Measurements from ENCODE around the gene ATG9A. TPM values are rescaled to one million over a fixed set of nuclear protein-coding genes. Genes with fewer than 3 reads are reported as not detected.
A peak's percentile ranks its signal among the peaks of the same experiment; 100 is the strongest.

ATG9A gene
- total and polyA plus RNA-seq, 11 donors: 28.3 to 147 (median 83.5) TPM

DNA sequence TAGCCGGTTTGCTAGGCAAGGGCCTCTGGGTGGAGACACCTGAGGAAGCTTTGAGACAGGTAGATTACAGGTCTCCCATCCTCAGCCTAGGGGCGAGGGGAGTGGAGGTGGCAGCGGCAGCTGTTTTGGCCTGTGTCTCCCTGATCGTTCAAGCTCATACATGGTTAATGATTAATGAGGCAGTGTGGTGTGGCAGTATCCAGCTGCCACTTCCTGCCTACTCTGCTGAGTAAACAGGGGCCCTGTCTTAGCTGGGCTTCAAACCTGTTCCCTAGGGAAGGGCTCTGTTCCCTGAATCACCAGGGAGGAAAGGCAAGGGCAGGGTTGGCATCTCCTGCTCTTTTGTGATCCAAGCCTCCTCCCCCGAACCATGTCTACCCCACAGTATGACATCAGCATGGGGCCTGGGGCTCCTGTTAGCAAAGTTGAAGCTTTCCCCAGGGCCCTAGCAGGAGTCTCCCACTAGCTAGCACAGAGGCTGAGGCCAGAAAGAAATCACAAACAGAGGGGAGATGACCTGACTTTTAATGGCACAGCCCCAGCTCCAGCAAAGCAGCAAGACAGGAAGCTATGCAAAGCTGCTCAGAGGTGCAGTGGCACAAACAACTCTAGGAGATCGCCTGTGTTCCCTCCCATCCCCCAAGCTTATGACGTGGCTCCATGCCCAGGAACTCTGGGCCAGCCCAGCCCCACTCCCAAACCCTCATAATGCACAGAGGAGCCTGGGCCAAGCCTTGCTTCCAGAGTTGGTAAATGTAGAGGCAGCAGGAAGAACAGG is 20.0 kb upstream of the ATG9A start:
- peak overlapping the region in 5 of 12 donors; percentile 4 to 42 (median 10) for H3K4me3 ChIP-seq
- H3K36me3 ChIP-seq: peaks cover 0 to 41% (median 29%) of the 10 kb centered on the region in 9 donors
- H3K27ac ChIP-seq: peak overlapping the region; percentile 58 to 95 (median 77)
- intact Hi-C loops (cut with DNase I): loop anchor here in 2 of 10 donors (5.0 to 10.0 kb wide), 2 partner anchors 43 to 45 kb away; no protein-coding TSS in a partner anchor
- no peak for TF ChIP-seq POLR2A (IDR thresholded peaks at IDR 0.05)
- TF ChIP-seq, protein P1, sequence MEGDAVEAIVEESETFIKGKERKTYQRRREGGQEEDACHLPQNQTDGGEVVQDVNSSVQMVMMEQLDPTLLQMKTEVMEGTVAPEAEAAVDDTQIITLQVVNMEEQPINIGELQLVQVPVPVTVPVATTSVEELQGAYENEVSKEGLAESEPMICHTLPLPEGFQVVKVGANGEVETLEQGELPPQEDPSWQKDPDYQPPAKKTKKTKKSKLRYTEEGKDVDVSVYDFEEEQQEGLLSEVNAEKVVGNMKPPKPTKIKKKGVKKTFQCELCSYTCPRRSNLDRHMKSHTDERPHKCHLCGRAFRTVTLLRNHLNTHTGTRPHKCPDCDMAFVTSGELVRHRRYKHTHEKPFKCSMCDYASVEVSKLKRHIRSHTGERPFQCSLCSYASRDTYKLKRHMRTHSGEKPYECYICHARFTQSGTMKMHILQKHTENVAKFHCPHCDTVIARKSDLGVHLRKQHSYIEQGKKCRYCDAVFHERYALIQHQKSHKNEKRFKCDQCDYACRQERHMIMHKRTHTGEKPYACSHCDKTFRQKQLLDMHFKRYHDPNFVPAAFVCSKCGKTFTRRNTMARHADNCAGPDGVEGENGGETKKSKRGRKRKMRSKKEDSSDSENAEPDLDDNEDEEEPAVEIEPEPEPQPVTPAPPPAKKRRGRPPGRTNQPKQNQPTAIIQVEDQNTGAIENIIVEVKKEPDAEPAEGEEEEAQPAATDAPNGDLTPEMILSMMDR (IDR thresholded peaks at IDR 0.05): no peak
- WGBS, 4 donors: 29 to 37% (median 33%) methylated on average over 5 to 7 of the region's 7 CpGs
- DNase-seq (peak; percentile 69 to 82 (median 79)), ATAC-seq (peak; percentile 32 to 61 (median 44))
- peaks cover 6 to 86% (median 55%) of the 10 kb centered on the region in 12 donors for H3K4me1 ChIP-seq
- H3K9me3 ChIP-seq: no peaks in the 10 kb centered on the region
- peaks cover 0 to 5% (median 0%) of the 10 kb centered on the region in 9 donors for H3K27me3 ChIP-seq

DNA sequence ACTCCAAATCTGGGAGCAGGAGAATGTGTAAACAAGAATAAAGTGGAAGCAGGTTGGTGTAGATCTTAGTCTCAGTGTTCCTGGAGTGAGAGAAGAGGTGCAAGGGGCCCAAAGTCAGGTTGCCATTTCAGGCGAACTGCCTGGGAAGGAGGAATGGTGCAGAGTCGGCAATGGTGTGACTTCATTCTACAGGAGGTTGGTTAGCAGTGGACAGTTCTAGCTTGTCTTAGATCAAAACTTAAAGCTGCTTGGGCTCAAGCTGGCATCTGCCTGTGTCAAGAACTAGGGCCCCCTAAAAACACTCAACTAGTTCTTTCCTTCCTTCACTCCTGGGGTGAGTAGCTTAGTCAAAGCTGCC is 19.4 kb upstream of the ATG9A start:
- no peak for ATAC-seq
- no peak for DNase-seq
- intact Hi-C loops (cut with DNase I): loop anchor here in 2 of 10 donors (5.0 to 10.0 kb wide), 2 partner anchors 43 to 46 kb away; no protein-coding TSS in a partner anchor
- Histone ChIP-seq H3K27ac (peak overlapping the region; percentile 58 to 95 (median 77)), H3K4me1 (peaks cover 6 to 85% (median 53%) of the 10 kb centered on the region in 12 donors), H3K9me3 (no peaks in the 10 kb centered on the region), H3K36me3 (peaks cover 0 to 41% (median 29%) of the 10 kb centered on the region in 9 donors), H3K4me3 (peak overlapping the region in 3 of 12 donors; percentile 10 to 42 (median 12)), H3K27me3 (no peaks in the 10 kb centered on the region)
- TF ChIP-seq, protein P1 (IDR thresholded peaks at IDR 0.05): no peak
- TF ChIP-seq POLR2A (IDR thresholded peaks at IDR 0.05): no peak
- whole genome bisulfite sequencing, 4 donors: 77 to 79% (median 78%) methylated on average over 2 of the region's 2 CpGs

DNA sequence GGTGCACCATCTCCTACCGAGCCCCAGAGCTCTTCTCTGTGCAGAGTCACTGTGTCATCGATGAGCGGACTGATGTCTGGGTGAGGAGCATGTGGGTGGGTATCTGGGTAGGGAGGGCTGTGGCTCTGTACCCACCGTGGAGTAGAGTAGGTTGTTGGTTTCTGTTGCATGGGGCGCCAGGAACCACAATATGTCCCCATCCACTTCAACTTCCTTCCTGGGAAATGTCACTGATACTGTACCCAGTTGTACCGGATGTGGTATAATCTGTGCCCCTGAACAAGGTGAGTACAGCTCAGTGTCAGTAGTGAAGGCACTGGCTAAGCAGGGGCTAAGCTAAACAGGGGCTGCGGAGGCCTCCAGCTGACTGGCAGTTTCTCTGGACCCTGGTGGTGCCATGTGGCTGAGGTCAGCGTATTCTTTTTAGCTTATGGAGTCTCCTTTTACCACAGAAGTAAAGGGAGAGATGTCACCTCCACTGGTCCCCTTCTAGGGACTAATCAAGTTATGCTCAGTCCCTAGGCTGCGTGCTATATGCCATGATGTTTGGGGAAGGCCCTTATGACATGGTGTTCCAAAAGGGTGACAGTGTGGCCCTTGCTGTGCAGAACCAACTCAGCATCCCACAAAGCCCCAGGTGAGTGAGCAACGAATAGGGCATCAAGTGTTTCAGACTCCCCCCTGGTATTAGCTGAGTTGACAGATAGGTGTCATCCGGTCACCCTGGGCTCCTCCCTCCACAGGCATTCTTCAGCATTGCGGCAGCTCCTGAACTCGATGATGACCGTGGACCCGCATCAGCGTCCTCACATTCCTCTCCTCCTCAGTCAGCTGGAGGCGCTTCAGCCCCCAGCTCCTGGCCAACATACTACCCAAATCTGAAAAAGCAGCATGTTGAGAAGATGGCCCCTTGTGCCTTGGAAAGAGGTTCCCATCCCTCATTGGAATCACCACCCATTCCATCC is 18.5 kb upstream of the ATG9A start:
- H3K9me3 ChIP-seq: no peaks in the 10 kb centered on the region
- peaks cover 0 to 41% (median 29%) of the 10 kb centered on the region in 9 donors for H3K36me3 ChIP-seq
- peak overlapping the region in 1 of 12 donors; percentile 7 for H3K4me3 ChIP-seq
- H3K27ac ChIP-seq: peak overlapping the region in 5 of 12 donors; percentile 67 to 95 (median 79)
- no peak for TF ChIP-seq POLR2A (IDR thresholded peaks at IDR 0.05)
- TF ChIP-seq, protein P1 (IDR thresholded peaks at IDR 0.05): no peak
- H3K4me1 ChIP-seq: peaks cover 6 to 81% (median 50%) of the 10 kb centered on the region in 12 donors
- no peaks in the 10 kb centered on the region for H3K27me3 ChIP-seq
- DNase-seq (no peak), ATAC-seq (no peak)
- WGBS, 4 donors: 85 to 92% (median 88%) methylated on average over 13 to 17 of the region's 17 CpGs
- intact Hi-C loops (cut with DNase I): loop anchor here in 3 of 10 donors (2.0 to 10.0 kb wide), 3 partner anchors 41 to 47 kb away; partner anchors contain the start of gene ZFAND2B (in 2 of the 3)
